Stimulated activated memory B cell treated with anti-CD40 and anti-IgM and Interleukin-4, amounts not matched to agents 10 μg/mL and 1 μg/mL and 100 μg/mL, for 72 hours (primary cell): Measurements from ENCODE around the gene USP38.
"Not testable (repeated sequence)": the region's sequence is repeated elsewhere in the genome, so short reads cannot be mapped to it uniquely, and the experiment has no call there.

Experiments used
- ATAC-seq: fragments of 150-1000 bp; cut with Tn5 transposase; 2 replicates; pipeline ENCODE4 v1.10.0; 2021
- H3K27ac Mint-ChIP-seq: one replicate; pipeline ENCODE4 v1.8.0; 2022; ENCODE audit warnings: mild to moderate bottlenecking, mixed read lengths
- H3K27me3 Mint-ChIP-seq: one replicate; pipeline ENCODE4 v1.8.0; 2022; ENCODE audit warnings: mixed read lengths
- H3K36me3 Mint-ChIP-seq: one replicate; pipeline ENCODE4 v1.8.0; 2022; ENCODE audit warnings: mixed read lengths
- H3K4me1 Mint-ChIP-seq: one replicate; pipeline ENCODE4 v1.8.0; 2022; ENCODE audit warnings: mixed read lengths
- H3K4me3 Mint-ChIP-seq: one replicate; pipeline ENCODE4 v1.8.0; 2022; ENCODE audit warnings: mild to moderate bottlenecking, moderate library complexity, mixed read lengths
- H3K9me3 Mint-ChIP-seq: one replicate; pipeline ENCODE4 v1.8.0; 2022; ENCODE audit warnings: mixed read lengths

The USP38 gene

DNA sequence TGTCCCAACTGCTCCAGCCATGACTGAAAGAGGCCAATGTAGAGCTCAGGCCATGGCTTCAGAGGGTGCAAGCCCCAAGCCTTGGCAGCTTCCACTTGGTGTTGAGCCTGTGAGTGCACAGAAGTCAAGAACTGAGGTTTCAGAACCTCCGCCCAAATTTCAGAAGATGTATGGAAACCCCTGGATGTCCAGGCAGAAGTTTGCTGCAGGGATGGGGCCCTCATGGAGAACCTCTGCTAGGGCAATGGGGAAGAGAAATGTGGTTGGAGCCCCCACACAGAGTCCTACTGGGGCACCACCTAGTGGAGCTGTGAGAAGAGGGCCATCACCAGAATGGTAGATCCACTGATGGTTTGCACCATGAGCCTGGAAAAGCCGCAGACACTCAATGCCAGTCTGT, 83.0 kb downstream of the USP38 start:
- H3K4me1 Mint-ChIP-seq, H3K4me3 Mint-ChIP-seq, H3K27me3 Mint-ChIP-seq, H3K27ac Mint-ChIP-seq, H3K36me3 Mint-ChIP-seq, ATAC-seq: not testable (repeated sequence)
- H3K9me3 Mint-ChIP-seq: peaks cover 16% of the 10 kb centered on the region

DNA sequence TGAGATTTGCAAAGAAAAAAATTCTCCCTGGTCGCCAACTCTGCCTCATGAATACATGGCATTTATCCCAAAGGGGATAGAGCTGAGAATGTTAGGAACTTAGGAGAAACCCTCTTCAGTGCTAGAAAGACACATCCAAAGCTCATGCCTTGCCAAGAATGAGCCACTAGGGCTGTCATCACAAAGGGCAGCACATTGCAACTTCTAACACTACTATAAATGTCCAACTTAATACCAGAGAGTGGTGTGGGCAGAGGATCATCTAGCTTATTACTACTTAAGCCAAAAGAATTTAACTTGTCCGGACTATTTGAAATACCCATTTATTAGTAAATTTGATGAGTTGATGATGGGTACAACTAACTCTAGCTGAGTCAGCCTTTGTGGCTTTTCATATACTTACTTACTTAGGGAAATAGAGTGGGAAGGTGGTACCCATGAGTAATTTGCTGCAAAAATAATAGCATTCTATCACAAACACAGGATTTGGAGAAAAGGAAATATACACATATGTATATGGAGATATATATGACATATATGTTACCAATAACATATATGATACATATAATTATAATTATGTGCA, 85.6 kb downstream of the USP38 start:
- no peak for ATAC-seq
- no peak overlapping the region for H3K27ac Mint-ChIP-seq

More for the DNA sequence above, 85.6 kb downstream of the USP38 start:
- no peaks in the 10 kb centered on the region for H3K4me1 Mint-ChIP-seq
- H3K36me3 Mint-ChIP-seq: no peaks in the 10 kb centered on the region
- peaks cover 16% of the 10 kb centered on the region for H3K9me3 Mint-ChIP-seq
- peaks cover 27% of the 10 kb centered on the region for H3K27me3 Mint-ChIP-seq
- H3K4me3 Mint-ChIP-seq: no peak overlapping the region
